B cell (primary cell): ENCODE results near the gene ABCC1. TPM values are rescaled to one million over a fixed set of nuclear protein-coding genes. Genes with fewer than 3 reads are reported as not detected.

ENCODE experiments used
- ATAC-seq: fragments of 200-7000 bp; cut with Tn5 transposase; one replicate; pipeline ENCODE4 v1.10.0; 2021; ENCODE audit warnings: low read depth, mild to moderate bottlenecking, moderate number of reproducible peaks, moderate library complexity
- CTCF ChIA-PET: fragments of 350-600 bp; sonication (Branson Sonifier 250); formaldehyde crosslinking; loops from one replicate; lab custom pipeline; 2021; ENCODE audit warnings: antibody characterized with exemption, inconsistent platforms; lab: Charles Lee
- POLR2A ChIA-PET: fragments of 350-600 bp; sonication (Branson Sonifier 250); formaldehyde crosslinking; loops from one replicate; lab custom pipeline; 2021; ENCODE audit warnings: antibody characterized with exemption; lab: Charles Lee
- DNase-seq: peaks from one replicate; pipeline ENCODE4 v3.0.0; 2013
- H2AFZ ChIP-seq: 2 replicates; pipeline ENCODE4 v1.6.1; 2012; ENCODE audit warnings: mild to moderate bottlenecking, low read depth, low read length; ENCODE audit not compliant: insufficient read depth, poor library complexity, severe bottlenecking
- H3K27ac ChIP-seq, 2 donors: 1 replicate in 1 of 2; 2 replicates in 1 of 2; pipeline ENCODE4 v1.5.1; 2012 to 2013; ENCODE audit warnings: low read length in 2 of 2, mild to moderate bottlenecking in 2 of 2, moderate library complexity in 1 of 2
- H3K27me3 ChIP-seq, 4 experiments: fragments of 200-600 bp in 1 of 4; sonication (generic) in 1 of 4; replicated peaks in 1 of 4; 1 replicate in 2 of 4; 2 replicates in 2 of 4; pipeline versions ENCODE4 v1.6.1 to v1.7.0; 2013 to 2016; ENCODE audit warnings: low read length in 3 of 4, mild to moderate bottlenecking in 2 of 4, mixed read lengths in 1 of 4, moderate library complexity in 1 of 4; ENCODE audit not compliant: insufficient read depth in 4 of 4, control insufficient read depth in 3 of 4; ENCODE audit errors: control extremely low read depth in 1 of 4
- H3K36me3 ChIP-seq, 2 experiments: replicated peaks in 1 of 2; 1 replicate in 1 of 2; 2 replicates in 1 of 2; pipeline versions ENCODE4 v1.6.1 to v1.7.1; 2013; ENCODE audit warnings: low read length in 1 of 2; ENCODE audit not compliant: insufficient read depth in 2 of 2, control insufficient read depth in 1 of 2; ENCODE audit errors: control extremely low read depth in 1 of 2, extremely low read depth in 1 of 2
- H3K4me1 ChIP-seq, 2 donors: fragments of 200-600 bp in 1 of 2; sonication (generic) in 1 of 2; 1 replicate in 1 of 2; 2 replicates in 1 of 2; pipeline versions ENCODE4 v1.5.1 to v1.6.1; 2013 to 2017; ENCODE audit warnings: low read length in 2 of 2; ENCODE audit not compliant: control insufficient read depth in 2 of 2, insufficient read depth in 2 of 2
- H3K4me2 ChIP-seq: replicated peaks from 2 replicates; pipeline ENCODE3; 2012; ENCODE audit warnings: mild to moderate bottlenecking, low read depth, low read length; ENCODE audit not compliant: poor library complexity, severe bottlenecking
- H3K4me3 ChIP-seq, 5 experiments: fragments of 200-600 bp in 1 of 5; sonication (generic) in 1 of 5; 1 replicate in 3 of 5; 2 replicates in 2 of 5; pipeline versions ENCODE4 v1.5.1 to v1.7.0; 2011 to 2016; ENCODE audit warnings: low read length in 4 of 5, mild to moderate bottlenecking in 4 of 5, low read depth in 2 of 5, control low read depth in 1 of 5, moderate library complexity in 1 of 5; ENCODE audit not compliant: insufficient read depth in 1 of 5; ENCODE audit errors: control extremely low read depth in 1 of 5, extremely low read depth in 1 of 5
- H3K79me2 ChIP-seq: fragments of 200-600 bp; sonication (generic); one replicate; pipeline ENCODE4 v1.6.0; 2016; ENCODE audit warnings: low read length; ENCODE audit not compliant: control insufficient read depth, insufficient read depth
- H3K9ac ChIP-seq: fragments of 200-600 bp; sonication (generic); 2 replicates; pipeline ENCODE4 v1.6.1; 2017; ENCODE audit warnings: mild to moderate bottlenecking, low read length, moderate library complexity
- H3K9me3 ChIP-seq, 3 donors: one replicate each; pipeline versions ENCODE4 v1.6.1 to v1.7.1; 2013; ENCODE audit warnings: low read length in 2 of 3; ENCODE audit not compliant: control insufficient read depth in 2 of 3, insufficient read depth in 1 of 3; ENCODE audit errors: control extremely low read depth in 1 of 3
- H4K20me1 ChIP-seq: 2 replicates; pipeline ENCODE4 v1.6.0; 2012; ENCODE audit warnings: mild to moderate bottlenecking, low read length; ENCODE audit not compliant: insufficient read depth, control insufficient read depth, poor library complexity, severe bottlenecking
- H3K27ac Mint-ChIP-seq: one replicate; pipeline ENCODE4 v1.8.0; 2021; ENCODE audit warnings: mixed read lengths
- H3K27me3 Mint-ChIP-seq: one replicate; pipeline ENCODE4 v1.8.0; 2021; ENCODE audit warnings: mixed read lengths
- H3K4me1 Mint-ChIP-seq: one replicate; pipeline ENCODE4 v1.8.0; 2021; ENCODE audit warnings: mixed read lengths
- H3K4me3 Mint-ChIP-seq: one replicate; pipeline ENCODE4 v1.8.0; 2021; ENCODE audit warnings: mixed read lengths
- H3K9me3 Mint-ChIP-seq: one replicate; pipeline ENCODE4 v1.8.0; 2022; ENCODE audit warnings: mixed read lengths; ENCODE audit not compliant: insufficient read depth
- EZH2 ChIP-seq: IDR thresholded peaks from 2 replicates; pipeline ENCODE4 v1.6.1; 2012; ENCODE audit warnings: borderline replicate concordance, low read depth, mild to moderate bottlenecking, moderate library complexity, low read length; ENCODE audit not compliant: insufficient read depth, poor library complexity, severe bottlenecking
- WGBS: methylation state at CpG from one replicate; pipeline ENCODE4 v1.1.5; 2013; ENCODE audit warnings: missing lambda C conversion rate; ENCODE audit not compliant: insufficient coverage; 5-methylcytosine and 5-hydroxymethylcytosine counted together
- intact Hi-C: fragments of 100-400 bp; cut with micrococcal nuclease; formaldehyde crosslinking; loops from one replicate; pipeline ENCODE4 v1.10.0; 2022
- polyA plus RNA-seq: library from polyadenylated mRNA; depleted of rRNA; stranded (reverse); fragments of >200 nt; gene quantifications from 2 replicates; pipeline ENCODE4 v1.2.3, GENCODE V29; 2012
- total RNA-seq, 2 donors: library from RNA; stranded (reverse); fragments of 120-200 nt in 1 of 2; gene quantifications; 1 replicate in 1 of 2; 2 replicates in 1 of 2; pipeline versions ENCODE4 v1.2.3 to v1.2.4, GENCODE V29; 2013 to 2022
- TF ChIP-seq, protein P1 (sequence below): fragments of 200-600 bp; IDR thresholded peaks from one replicate; pipeline ENCODE4 v1.8.0; 2022; ENCODE audit warnings: antibody characterized with exemption, mild to moderate bottlenecking

Gene ABCC1
- total and polyA plus RNA-seq, 2 donors (not counting 1 experiment from before 2014, with no cell fraction given): 21.8 to 73.0 TPM

DNA sequence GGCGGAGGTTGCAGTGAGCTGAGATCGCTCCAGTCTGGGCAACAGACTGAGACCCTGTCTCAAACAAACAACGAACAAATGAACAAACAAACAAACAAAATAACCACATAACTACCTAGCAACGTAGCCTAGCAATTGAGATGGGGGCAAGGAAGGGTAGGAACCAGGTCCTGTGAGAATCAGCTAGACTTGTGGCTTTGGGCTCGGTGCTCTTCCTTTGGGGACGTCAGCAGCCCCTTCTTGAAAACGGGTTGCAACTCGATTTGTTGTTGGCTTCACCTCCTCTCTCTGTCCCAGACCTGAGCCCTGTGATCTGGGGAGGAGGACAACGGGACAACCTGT lies 72.2 kb downstream of the ABCC1 start:
- no peak overlapping the region for H2AFZ ChIP-seq
- Mint-ChIP-seq H3K4me3 (no peak overlapping the region), H3K27me3 (no peaks in the 10 kb centered on the region), H3K9me3 (no peaks in the 10 kb centered on the region), H3K4me1 (peaks cover 53% of the 10 kb centered on the region), H3K27ac (peak overlapping the region; percentile 15)
- H4K20me1 ChIP-seq: peaks cover 12% of the 10 kb centered on the region
- no peak overlapping the region for H3K9ac ChIP-seq
- no peak overlapping the region for H3K4me2 ChIP-seq
- no peak for DNase-seq
- peaks cover 17 to 30% of the 10 kb centered on the region in 2 donors for H3K4me1 ChIP-seq
- WGBS: 51% methylated on average over 5 of the region's 9 CpGs
- ATAC-seq: no peak
- H3K27me3 ChIP-seq: no peaks in the 10 kb centered on the region
- H3K79me2 ChIP-seq: peaks cover 34% of the 10 kb centered on the region
- H3K36me3 ChIP-seq: peaks cover 0 to 47% of the 10 kb centered on the region in 2 experiments
- CTCF ChIA-PET: no interaction called here
- POLR2A ChIA-PET: no interaction called here
- TF ChIP-seq, protein P1, sequence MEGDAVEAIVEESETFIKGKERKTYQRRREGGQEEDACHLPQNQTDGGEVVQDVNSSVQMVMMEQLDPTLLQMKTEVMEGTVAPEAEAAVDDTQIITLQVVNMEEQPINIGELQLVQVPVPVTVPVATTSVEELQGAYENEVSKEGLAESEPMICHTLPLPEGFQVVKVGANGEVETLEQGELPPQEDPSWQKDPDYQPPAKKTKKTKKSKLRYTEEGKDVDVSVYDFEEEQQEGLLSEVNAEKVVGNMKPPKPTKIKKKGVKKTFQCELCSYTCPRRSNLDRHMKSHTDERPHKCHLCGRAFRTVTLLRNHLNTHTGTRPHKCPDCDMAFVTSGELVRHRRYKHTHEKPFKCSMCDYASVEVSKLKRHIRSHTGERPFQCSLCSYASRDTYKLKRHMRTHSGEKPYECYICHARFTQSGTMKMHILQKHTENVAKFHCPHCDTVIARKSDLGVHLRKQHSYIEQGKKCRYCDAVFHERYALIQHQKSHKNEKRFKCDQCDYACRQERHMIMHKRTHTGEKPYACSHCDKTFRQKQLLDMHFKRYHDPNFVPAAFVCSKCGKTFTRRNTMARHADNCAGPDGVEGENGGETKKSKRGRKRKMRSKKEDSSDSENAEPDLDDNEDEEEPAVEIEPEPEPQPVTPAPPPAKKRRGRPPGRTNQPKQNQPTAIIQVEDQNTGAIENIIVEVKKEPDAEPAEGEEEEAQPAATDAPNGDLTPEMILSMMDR: no peak
- TF ChIP-seq EZH2: no peak
- intact Hi-C loops: no loop called here
- no peaks in the 10 kb centered on the region for H3K9me3 ChIP-seq
- no peak overlapping the region for H3K27ac ChIP-seq
- no peak overlapping the region for H3K4me3 ChIP-seq

DNA sequence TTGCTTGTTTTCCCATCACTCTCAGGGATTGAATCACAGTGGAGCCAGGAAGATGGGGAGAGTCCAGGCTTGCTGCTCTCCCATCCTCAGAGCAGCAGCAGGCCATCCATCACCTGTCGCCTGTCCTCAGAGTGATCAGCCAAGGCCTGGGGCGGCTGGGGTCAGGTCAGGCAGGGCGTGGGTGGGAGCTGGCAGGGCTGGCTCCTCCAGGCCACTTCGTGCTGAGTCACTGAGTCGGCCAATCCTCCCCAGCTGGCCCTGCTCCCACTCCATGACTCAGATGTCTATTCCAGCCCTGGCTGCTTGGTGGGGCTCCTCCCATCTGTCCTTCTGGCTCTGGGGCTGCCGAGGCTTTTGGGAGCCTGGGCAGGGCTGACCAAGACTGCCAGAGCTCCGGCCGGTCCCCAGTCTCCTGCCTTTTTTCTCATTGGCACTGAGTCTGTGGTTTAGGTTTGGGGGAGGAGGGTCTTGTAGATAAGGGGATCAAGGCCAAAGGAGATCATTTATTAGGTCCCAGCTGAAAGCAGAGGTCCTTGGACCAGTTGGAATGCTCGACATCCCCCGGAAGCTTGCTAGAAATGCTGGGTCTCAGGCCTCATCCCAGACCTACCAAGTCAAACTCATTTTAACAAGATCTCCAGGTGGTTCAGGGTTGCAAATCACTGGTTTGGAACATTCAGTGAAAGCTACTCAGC lies 72.7 kb downstream of the ABCC1 start:
- Histone ChIP-seq H3K4me2 (peak overlapping the region; percentile 30), H3K4me3 (no peak overlapping the region), H4K20me1 (peaks cover 12% of the 10 kb centered on the region), H2AFZ (no peak overlapping the region), H3K27me3 (no peaks in the 10 kb centered on the region), H3K4me1 (peaks cover 17 to 30% of the 10 kb centered on the region in 2 donors), H3K79me2 (peaks cover 34% of the 10 kb centered on the region), H3K27ac (peak overlapping the region in 1 of 2 donors; percentile 42), H3K9me3 (no peaks in the 10 kb centered on the region), H3K9ac (no peak overlapping the region), H3K36me3 (peaks cover 0 to 42% of the 10 kb centered on the region in 2 experiments)
- no peak overlapping the region for H3K4me3 Mint-ChIP-seq
- TF ChIP-seq, protein P1: no peak
- TF ChIP-seq EZH2: no peak
- intact Hi-C loops: no loop called here
- H3K4me1 Mint-ChIP-seq: peaks cover 53% of the 10 kb centered on the region
- H3K27ac Mint-ChIP-seq: peak overlapping the region; percentile 11
- H3K27me3 Mint-ChIP-seq: no peaks in the 10 kb centered on the region
- ATAC-seq: no peak
- ChIA-PET POLR2A (no interaction called here), CTCF (interaction anchor here (1.3 kb wide), 1 partner anchor 9 kb away, joined by 4 read pairs; no protein-coding TSS in a partner anchor)
- no peaks in the 10 kb centered on the region for H3K9me3 Mint-ChIP-seq
- DNase-seq: no peak
- 66% methylated on average over 7 of the region's 10 CpGs for WGBS
